Loucy (cell line): ENCODE data around the gene ANKRD33B.

ENCODE experiments used
- H2AFZ ChIP-seq: fragments of 200-600 bp; sonication (generic); 2 replicates; pipeline ENCODE4 v1.6.0; 2016; ENCODE audit warnings: antibody characterized with exemption, mild to moderate bottlenecking, low read length, moderate library complexity
- H3F3A ChIP-seq: fragments of 200-600 bp; 2 replicates; pipeline ENCODE4 v1.6.0; 2016; ENCODE audit warnings: antibody characterized with exemption, low read depth, mild to moderate bottlenecking
- H3K27me3 ChIP-seq: fragments of 200-600 bp; sonication (generic); 2 replicates; pipeline ENCODE4 v1.6.1; 2014; ENCODE audit warnings: low read length, mild to moderate bottlenecking; ENCODE audit not compliant: insufficient read depth, poor library complexity, severe bottlenecking
- H3K36me3 ChIP-seq: fragments of 200-600 bp; sonication (generic); 2 replicates; pipeline ENCODE4 v1.6.1; 2016; ENCODE audit warnings: low read length; ENCODE audit not compliant: insufficient read depth
- H3K4me1 ChIP-seq: fragments of 200-600 bp; sonication (generic); 2 replicates; pipeline ENCODE4 v1.5.1; 2014; ENCODE audit warnings: low read length, mild to moderate bottlenecking; ENCODE audit not compliant: insufficient read depth, poor library complexity, severe bottlenecking
- H3K4me2 ChIP-seq: fragments of 200-600 bp; sonication (generic); 2 replicates; pipeline ENCODE4 v1.6.0; 2014; ENCODE audit warnings: antibody characterized with exemption, low read length, low read depth, mild to moderate bottlenecking; ENCODE audit not compliant: poor library complexity, severe bottlenecking
- H3K4me3 ChIP-seq: fragments of 200-600 bp; sonication (generic); 2 replicates; pipeline ENCODE4 v1.5.1; 2014; ENCODE audit warnings: low read length, mild to moderate bottlenecking, mixed read lengths; ENCODE audit not compliant: poor library complexity, severe bottlenecking
- H3K79me2 ChIP-seq: fragments of 200-600 bp; sonication (generic); 2 replicates; pipeline ENCODE4 v1.6.1; 2014; ENCODE audit warnings: low read length; ENCODE audit not compliant: insufficient read depth
- H3K9ac ChIP-seq: fragments of 200-600 bp; sonication (generic); 2 replicates; pipeline ENCODE4 v1.6.0; 2014; ENCODE audit warnings: mild to moderate bottlenecking, low read depth, low read length, moderate library complexity; ENCODE audit not compliant: poor library complexity, severe bottlenecking
- H3K9me2 ChIP-seq: fragments of 200-600 bp; sonication (generic); replicated peaks from 2 replicates; pipeline ENCODE4 v1.6.1; 2016; ENCODE audit warnings: low read depth, low read length, mixed read lengths
- H3K9me3 ChIP-seq: fragments of 200-600 bp; sonication (generic); 2 replicates; pipeline ENCODE4 v1.6.1; 2014; ENCODE audit warnings: mild to moderate bottlenecking, antibody characterized with exemption, low read length, low read depth; ENCODE audit not compliant: insufficient read depth
- H4K20me1 ChIP-seq: fragments of 200-600 bp; sonication (generic); 2 replicates; pipeline ENCODE4 v1.6.0; 2014; ENCODE audit warnings: antibody characterized with exemption, low read length, mild to moderate bottlenecking; ENCODE audit not compliant: insufficient read depth, poor library complexity, severe bottlenecking
- EZH2phosphoT487 ChIP-seq: fragments of 200-600 bp; IDR thresholded peaks from 2 replicates; pipeline ENCODE4 v1.6.1; 2018; ENCODE audit warnings: antibody characterized with exemption, mild to moderate bottlenecking, moderate library complexity, borderline replicate concordance
- TF ChIP-seq, protein P1 (sequence below): fragments of 200-600 bp; sonication (generic); conservative IDR thresholded peaks from 2 replicates; pipeline ENCODE4 v1.5.1; 2014; ENCODE audit warnings: mild to moderate bottlenecking, antibody characterized with exemption, low read length

The ANKRD33B gene

DNA sequence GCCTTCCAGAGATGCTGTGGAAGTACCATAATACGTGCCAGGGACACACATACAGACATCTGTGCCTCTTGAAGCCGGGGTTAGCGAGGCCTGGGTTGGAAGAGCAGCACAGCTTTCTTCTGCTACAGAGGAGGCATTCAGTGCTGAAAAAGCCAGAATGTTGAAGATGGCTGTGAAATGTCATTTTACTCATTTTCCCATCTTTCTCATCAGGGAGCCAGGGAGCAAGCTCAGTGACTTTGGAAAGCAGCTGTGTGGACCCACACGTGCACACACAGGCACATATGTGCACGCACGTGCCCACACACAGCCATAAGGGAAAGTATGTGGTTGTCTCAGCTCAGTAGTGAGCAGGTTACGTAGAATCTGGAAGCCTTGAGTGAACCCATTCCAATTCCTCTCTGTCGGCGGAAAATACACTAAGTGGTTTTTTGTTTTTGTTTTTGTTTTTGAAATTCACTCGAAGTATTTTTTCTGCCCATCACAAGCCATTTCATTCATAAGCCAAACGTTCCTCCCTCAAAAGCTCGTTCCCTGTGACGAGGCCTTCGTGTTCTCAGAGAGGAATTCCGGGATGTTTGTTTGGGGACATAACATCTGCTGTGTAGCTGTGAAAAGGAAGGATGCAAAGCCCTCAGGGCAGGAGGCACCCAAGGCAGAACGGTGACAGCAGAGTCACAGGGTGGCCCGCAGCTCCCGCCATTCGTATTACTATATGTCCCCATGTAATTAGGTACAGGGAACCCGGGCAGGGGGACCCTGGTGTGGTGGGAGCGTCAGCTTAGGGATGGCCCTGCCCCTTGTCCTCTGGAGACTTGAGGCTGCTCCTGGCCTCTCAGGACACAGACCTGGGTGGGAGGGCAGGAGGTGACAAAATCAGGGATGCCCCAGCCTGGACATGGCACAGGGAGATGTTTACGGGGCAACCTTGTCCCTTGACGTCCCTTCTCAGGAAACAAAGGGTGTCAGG is 29.0 kb upstream of the ANKRD33B start:
- Histone ChIP-seq H3K9ac (no peak overlapping the region), H3K4me2 (no peak overlapping the region), H3K9me2 (no peaks in the 10 kb centered on the region), H3F3A (no peaks in the 10 kb centered on the region), H3K4me3 (no peak overlapping the region), H3K27me3 (no peaks in the 10 kb centered on the region), H2AFZ (no peak overlapping the region), H3K79me2 (no peaks in the 10 kb centered on the region), H3K9me3 (no peaks in the 10 kb centered on the region), H3K4me1 (peaks cover 13% of the 10 kb centered on the region), H4K20me1 (no peaks in the 10 kb centered on the region), H3K36me3 (no peaks in the 10 kb centered on the region)
- no peak for TF ChIP-seq EZH2phosphoT487
- TF ChIP-seq, protein P1, sequence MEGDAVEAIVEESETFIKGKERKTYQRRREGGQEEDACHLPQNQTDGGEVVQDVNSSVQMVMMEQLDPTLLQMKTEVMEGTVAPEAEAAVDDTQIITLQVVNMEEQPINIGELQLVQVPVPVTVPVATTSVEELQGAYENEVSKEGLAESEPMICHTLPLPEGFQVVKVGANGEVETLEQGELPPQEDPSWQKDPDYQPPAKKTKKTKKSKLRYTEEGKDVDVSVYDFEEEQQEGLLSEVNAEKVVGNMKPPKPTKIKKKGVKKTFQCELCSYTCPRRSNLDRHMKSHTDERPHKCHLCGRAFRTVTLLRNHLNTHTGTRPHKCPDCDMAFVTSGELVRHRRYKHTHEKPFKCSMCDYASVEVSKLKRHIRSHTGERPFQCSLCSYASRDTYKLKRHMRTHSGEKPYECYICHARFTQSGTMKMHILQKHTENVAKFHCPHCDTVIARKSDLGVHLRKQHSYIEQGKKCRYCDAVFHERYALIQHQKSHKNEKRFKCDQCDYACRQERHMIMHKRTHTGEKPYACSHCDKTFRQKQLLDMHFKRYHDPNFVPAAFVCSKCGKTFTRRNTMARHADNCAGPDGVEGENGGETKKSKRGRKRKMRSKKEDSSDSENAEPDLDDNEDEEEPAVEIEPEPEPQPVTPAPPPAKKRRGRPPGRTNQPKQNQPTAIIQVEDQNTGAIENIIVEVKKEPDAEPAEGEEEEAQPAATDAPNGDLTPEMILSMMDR, result no peak

DNA sequence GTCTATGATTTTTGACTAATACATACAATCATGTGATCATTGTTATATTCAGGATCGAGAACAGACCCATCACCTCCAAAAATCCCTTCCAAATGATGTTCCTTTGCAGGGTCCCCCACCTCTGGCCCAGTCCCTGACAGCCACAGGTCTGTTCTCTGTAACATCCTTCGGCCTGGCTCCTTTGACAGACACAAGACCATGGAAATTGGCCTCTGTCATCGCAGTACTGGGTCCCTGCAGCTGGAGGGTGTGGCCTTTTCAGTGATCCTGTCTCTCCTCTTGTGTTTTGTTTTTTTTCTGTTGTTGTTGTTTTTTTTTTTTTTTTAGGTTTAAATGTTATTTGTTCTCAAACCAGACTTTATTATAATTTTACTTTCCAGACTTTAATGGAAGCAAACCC is 27.4 kb upstream of the ANKRD33B start:
- no peaks in the 10 kb centered on the region for H3K9me3 ChIP-seq
- peaks cover 13% of the 10 kb centered on the region for H3K4me1 ChIP-seq
- TF ChIP-seq EZH2phosphoT487, result no peak
- TF ChIP-seq, protein P1, result no peak
- no peak overlapping the region for H3K9ac ChIP-seq
- no peak overlapping the region for H2AFZ ChIP-seq
- H3K4me3 ChIP-seq, result no peak overlapping the region
- no peaks in the 10 kb centered on the region for H3K79me2 ChIP-seq
- H3K36me3 ChIP-seq, result no peaks in the 10 kb centered on the region
- H3K4me2 ChIP-seq, result peak overlapping the region; percentile 54
- no peaks in the 10 kb centered on the region for H3K9me2 ChIP-seq
- no peaks in the 10 kb centered on the region for H3F3A ChIP-seq
- H3K27me3 ChIP-seq, result no peaks in the 10 kb centered on the region
- H4K20me1 ChIP-seq, result no peaks in the 10 kb centered on the region

DNA sequence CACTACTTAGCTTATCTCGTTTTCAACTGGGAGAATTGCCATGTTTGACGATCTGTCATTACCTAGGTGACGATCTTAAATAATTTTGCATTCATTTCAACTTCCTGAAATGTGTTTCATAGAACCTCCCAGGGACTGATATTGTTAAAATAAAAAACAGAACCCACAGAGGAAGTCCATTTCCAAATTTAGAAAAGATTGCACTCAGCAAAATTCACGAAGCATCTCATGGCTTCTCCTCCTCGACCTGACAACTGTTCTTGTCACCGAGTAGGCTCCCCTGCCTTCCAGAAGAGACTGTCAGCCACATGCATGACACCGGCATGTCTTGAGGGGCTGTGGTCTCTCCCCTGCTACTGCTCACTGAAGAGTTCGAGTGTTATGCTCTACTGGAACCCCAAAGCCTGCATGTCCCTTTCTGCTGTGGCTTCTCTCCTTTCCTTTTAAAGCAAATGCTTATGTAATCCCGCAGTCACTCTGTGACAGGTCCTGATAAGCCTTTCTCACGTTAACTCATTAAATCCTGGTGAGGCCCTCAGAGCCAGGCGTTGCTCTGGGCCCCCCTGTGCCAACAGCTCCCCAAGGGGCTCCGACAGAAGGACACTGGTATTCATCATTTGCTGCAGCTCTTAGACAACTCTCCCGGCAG is 26.8 kb upstream of the ANKRD33B start:
- no peak overlapping the region for H3K9ac ChIP-seq
- H3K27me3 ChIP-seq, result no peaks in the 10 kb centered on the region
- H2AFZ ChIP-seq, result peak overlapping the region; percentile 68
- no peaks in the 10 kb centered on the region for H3K9me2 ChIP-seq
- TF ChIP-seq EZH2phosphoT487, result no peak
- TF ChIP-seq, protein P1, result no peak
- no peaks in the 10 kb centered on the region for H4K20me1 ChIP-seq
- no peaks in the 10 kb centered on the region for H3F3A ChIP-seq
- no peaks in the 10 kb centered on the region for H3K9me3 ChIP-seq
- peaks cover 13% of the 10 kb centered on the region for H3K4me1 ChIP-seq
- H3K36me3 ChIP-seq, result no peaks in the 10 kb centered on the region
- no peaks in the 10 kb centered on the region for H3K79me2 ChIP-seq
- H3K4me3 ChIP-seq, result peak overlapping the region; percentile 11
- peak overlapping the region; percentile 54 for H3K4me2 ChIP-seq
